LNCaP clone FGC (cell line): ENCODE data around the gene GLIS2.

Source experiments
- DNase-seq: peaks from one replicate; pipeline ENCODE4 v3.0.0-alpha.2; 2011; ENCODE audit warnings: low read depth
- H3K4me3 ChIP-seq: 2 replicates; pipeline ENCODE4 v1.5.1; 2011; ENCODE audit warnings: mild to moderate bottlenecking, low read depth, low read length, control low read depth
- TF ChIP-seq, protein P1 (sequence below): IDR thresholded peaks from 2 replicates; pipeline ENCODE4 v1.5.1; 2012; ENCODE audit warnings: mild to moderate bottlenecking; ENCODE audit not compliant: control insufficient read depth, insufficient read depth; ENCODE audit errors: extremely low read depth

Gene GLIS2

DNA sequence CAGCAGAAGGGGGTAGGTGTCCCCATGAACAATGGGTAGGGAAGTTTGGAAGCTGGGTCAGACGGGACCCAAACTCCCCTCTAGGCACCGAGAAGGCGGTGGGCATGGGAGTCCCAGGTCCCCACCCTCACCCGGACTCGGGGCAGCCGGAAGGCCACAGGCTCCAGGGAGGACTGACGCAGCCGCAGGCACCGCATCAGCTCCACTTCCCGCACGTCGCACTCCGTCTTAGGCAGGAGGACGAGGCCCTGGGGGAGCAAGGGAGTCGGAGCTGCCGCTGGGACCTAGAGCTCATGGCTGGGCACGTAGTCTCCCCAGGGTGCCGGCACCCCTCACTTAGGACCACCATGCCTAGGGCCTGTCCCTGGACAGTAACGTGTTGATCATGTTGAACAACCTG, 42.4 kb downstream of the GLIS2 start:
- TF ChIP-seq, protein P1, sequence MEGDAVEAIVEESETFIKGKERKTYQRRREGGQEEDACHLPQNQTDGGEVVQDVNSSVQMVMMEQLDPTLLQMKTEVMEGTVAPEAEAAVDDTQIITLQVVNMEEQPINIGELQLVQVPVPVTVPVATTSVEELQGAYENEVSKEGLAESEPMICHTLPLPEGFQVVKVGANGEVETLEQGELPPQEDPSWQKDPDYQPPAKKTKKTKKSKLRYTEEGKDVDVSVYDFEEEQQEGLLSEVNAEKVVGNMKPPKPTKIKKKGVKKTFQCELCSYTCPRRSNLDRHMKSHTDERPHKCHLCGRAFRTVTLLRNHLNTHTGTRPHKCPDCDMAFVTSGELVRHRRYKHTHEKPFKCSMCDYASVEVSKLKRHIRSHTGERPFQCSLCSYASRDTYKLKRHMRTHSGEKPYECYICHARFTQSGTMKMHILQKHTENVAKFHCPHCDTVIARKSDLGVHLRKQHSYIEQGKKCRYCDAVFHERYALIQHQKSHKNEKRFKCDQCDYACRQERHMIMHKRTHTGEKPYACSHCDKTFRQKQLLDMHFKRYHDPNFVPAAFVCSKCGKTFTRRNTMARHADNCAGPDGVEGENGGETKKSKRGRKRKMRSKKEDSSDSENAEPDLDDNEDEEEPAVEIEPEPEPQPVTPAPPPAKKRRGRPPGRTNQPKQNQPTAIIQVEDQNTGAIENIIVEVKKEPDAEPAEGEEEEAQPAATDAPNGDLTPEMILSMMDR: no peak
- no peak overlapping the region for H3K4me3 ChIP-seq
- no peak for DNase-seq

DNA sequence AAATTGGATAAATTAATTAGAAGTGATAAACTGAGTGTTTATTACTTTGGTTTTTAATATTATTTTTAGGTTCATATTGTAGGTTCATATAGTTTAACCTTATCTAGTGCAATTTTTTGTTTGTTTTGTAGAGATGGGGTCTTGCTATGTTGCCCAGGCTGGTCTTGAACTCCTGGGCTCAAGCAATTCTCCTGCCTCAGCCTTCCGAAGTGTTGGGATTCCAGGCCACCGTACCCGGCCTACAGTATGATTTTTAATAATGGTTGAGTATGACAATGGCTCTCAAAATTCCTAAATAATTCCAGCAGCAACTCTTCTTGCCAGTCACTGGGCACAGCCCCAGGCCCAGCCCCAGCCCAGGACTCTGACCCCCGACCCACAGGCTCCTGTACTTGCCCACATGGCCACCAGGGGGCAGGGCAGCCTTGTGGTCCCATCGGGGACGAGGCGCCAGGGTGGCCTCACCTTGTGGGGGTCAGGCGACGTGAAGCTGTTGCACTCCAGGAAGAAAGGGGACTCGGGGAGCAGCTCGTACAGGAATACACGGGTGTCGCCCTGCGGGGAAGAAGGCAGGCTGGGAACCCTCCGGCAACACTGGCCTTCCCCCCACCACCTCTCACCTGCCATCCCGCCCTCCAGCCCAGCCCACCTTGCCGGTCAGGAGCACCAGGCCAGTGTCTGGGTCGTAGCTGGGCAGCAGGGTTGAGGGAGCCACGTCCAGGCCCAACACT, 43.1 kb downstream of the GLIS2 start:
- TF ChIP-seq, protein P1: peak; percentile 87
- H3K4me3 ChIP-seq: no peak overlapping the region
- DNase-seq: no peak

DNA sequence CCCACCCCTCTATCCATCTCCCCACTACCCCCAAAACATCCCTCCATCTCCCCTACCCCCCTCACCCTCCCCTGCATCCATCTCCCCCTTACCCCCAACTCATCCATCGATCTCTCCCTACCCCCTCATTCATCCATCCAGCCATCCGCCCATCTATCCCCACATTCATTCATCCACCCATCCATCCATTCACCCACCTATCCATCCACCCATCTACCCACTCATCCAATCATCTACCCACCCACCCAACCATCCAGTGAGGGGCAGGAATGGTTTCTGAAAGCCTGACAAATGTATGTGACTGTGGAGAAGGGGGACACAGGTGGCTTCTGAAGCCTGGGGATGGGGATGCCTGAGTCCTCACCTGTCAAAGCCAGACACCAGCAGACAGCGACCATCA, 44.0 kb downstream of the GLIS2 start:
- no peak overlapping the region for H3K4me3 ChIP-seq
- no peak for DNase-seq
- TF ChIP-seq, protein P1: no peak

DNA sequence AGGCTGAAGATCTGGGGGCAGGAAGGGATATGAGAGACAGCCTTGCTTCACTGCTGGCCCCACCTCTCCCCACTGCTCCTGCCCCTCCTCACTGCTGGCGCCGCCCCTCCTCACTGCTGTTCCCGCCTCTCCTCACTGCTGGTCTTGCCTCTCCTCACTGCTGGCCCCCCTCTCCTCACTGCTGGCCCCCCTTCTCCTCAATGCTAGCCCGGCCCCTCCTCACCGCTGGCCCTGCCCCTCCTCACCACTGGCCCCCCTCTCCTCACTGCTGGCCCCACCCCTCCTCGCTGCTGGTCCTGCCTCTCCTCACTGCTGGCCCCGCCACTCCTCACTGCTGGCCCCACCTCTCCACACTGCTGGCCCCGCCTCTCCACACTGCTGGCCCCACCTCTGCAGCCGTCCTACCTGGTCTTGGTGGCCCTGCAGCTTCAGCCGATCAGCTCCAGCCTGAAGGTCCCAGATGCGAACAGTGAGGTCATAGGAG, 44.7 kb downstream of the GLIS2 start:
- DNase-seq: no peak
- TF ChIP-seq, protein P1: no peak
- H3K4me3 ChIP-seq: no peak overlapping the region

DNA sequence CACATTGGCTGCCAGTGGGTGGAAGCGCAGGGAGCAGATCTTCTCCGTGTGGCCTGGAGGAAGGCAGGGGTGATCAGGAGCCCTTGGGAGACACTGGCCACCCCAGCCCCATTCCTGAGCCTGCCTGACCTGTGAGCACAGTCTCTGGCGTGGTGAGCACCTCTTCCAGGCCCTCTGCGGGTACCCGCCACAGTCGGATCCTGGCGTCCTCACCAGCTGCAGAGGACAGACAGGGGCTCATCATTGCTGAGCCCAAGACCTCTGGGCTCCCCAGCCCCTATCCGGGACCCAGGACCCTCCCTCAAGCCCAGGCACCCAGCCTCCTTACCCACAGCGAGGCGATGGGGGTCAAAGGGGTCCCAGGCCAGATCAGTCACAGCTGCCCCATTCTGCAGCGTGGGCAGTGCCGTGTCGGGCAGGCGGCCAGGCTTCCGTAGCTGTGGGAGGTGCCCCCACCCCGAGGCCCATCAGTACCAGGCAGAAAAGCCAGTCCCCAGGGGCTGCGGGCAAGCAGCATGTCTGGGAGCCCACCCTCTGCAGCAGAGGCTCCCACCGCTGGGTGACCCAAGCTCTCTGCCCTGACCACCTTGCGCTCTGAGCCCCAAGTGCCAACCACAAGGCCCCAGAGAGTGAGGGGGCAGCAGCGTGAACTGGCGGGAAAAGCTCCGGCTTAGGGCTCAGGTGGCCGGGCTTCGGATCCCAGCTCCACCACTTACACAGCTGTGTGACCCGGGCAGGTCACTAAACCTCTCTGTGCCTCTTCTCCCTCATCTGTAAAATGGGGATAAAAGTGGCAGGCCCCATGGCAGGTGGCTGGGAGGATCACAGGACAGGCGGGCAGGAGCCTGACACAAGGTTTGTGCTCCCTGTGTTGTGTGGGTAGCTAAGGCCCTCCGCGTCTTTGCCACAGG, 45.4 kb downstream of the GLIS2 start:
- TF ChIP-seq, protein P1: no peak
- no peak overlapping the region for H3K4me3 ChIP-seq
- DNase-seq: no peak

DNA sequence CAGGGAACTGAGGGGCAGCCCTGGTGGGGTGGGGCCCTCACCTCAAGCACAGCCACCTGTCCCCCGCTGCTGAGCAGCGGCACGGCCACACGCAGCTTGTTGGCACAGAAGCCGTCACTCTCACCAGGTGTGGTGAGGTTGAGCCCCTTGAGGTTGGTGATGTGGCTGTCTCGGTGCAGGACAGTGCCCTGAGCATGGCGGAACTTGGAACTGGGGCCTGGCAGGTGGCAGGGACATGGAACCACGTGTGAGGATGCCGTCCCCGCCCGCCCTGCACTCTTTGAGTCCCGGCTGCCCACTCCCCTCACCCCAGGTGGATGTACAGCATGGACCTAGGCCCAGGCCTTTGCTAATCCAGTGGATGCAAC, 46.1 kb downstream of the GLIS2 start:
- TF ChIP-seq, protein P1: no peak
- no peak overlapping the region for H3K4me3 ChIP-seq
- no peak for DNase-seq
